GM18499 (cell line): ENCODE data around the gene ZMIZ2.
"Not testable (repeated sequence)": the region's sequence is repeated elsewhere in the genome, so short reads cannot be mapped to it uniquely, and the experiment has no call there.

Experiments used
- ATAC-seq: cut with Tn5 transposase; IDR thresholded peaks from one replicate; pipeline ENCODE4 v1.9.1; 2021; ENCODE audit warnings: moderate number of reproducible peaks; ENCODE audit not compliant: insufficient read depth, unreplicated experiment

The ZMIZ2 gene

GRCh38 chr7:44726250-44726649 lies 22.4 kb upstream of the ZMIZ2 start:
- not testable (repeated sequence) for ATAC-seq

DNA sequence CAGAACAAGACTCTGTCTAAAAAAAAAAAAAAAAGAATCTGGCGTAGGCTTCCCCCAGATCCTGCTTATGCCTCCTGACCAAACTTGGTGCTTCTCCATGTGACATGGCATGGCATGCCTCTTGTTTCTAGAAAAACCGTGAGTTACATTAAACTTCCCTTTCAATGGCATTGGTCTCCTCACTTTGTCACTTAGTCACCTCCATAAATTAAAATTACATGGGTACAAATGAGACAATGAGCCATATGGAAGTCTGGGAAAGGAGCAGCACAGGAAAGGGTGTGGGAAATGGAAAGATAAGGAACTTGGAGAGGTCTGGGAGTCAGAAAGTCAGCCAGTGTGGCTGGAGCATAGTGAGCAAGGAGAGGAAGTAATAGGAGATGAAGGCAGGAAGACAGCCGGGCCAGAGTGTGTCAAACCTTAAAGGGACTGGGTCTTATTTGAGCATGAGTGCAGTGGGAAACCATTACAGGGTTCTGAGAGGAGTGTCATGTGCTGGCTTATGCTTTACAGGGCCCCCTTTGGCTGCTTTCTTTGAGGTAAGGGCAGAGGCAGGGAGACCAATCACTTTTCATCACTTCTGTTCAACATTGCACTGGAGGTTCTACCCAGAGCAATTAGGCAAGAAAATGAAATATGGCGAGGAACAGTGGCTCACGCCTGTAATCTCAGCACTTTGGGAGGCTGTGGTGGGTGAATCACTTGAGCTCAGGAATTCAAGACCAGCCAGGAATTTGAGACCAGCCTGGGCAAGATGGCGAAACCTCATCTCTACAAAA lies 21.3 kb upstream of the ZMIZ2 start:
- ATAC-seq: no peak

DNA sequence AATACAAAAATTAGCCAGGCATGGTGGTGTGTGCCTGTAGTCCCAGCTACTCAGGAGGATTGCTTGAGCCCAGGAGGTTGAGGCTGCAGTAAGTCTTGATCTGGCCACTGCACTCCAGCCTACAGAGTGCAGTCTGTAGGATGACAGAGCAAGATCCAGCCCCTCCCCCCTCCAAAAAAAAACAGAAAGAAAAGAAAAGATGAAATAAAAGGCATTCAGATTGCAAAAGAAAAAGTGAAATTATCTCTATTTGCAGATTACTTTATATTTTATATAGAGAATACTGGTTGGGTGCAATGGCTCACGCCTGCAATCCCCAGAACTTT lies 20.7 kb upstream of the ZMIZ2 start:
- ATAC-seq: no peak

DNA sequence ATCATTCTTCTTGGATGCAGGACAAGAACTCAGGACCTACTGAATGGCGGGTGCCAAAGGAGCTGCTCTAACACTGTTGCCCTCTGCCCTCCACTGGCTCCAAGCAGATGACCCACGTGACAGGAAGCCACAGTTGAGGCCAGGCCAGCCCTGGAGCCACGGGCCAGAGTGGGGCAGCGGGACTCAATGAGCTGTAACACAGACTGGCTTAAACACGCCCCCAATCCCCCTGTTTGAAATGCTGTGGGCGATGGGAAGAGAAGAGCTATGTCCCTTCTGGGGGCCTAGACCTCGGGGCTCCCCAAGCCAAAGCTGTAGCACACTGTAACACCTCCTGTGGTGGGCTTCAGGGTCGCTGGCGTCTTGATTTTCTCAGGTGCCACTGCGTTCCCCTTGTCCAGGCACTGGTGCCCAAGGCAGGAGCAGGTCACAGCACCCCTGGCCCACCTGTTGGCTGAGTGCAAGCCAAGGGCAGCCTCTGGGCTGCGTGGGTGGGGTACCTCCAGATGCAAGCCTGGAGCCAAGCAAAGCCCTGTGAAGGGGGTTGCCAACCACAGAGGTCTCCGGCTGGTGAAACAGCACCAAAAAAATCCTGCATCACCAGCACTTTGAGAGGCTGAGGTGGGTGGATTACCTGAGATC lies 18.6 kb upstream of the ZMIZ2 start:
- no peak for ATAC-seq

- ATAC-seq: not testable (repeated sequence)
Measured at GRCh38 chr7:44732971-44733370, 15.7 kb upstream of the ZMIZ2 start.

GRCh38 chr7:44733708-44734481 lies 14.8 kb upstream of the ZMIZ2 start:
- ATAC-seq: no peak

GRCh38 chr7:44735403-44736165 lies 13.1 kb upstream of the ZMIZ2 start:
- no peak for ATAC-seq

DNA sequence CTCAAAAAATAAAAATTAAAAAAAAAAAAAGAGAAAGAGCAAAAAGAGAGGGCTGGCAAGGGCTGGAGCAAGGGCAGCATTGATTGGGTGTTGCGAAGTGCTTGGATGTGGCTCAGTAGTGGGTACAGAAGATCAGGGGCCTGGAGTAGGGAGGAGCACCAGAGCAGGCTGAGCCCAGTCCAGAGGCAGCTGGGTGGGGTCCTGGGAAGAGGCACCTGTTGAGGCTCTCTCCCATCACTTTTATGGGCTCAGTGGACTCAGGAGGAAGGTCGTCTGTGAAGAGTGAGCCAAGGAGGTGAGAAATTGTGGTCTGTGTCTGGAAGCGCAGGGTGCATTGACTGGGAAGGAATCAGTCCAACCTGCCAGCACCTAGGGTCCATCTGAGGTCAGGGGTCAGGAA lies 11.8 kb upstream of the ZMIZ2 start:
- ATAC-seq: no peak

GRCh38 chr7:44738051-44738723 lies 10.5 kb upstream of the ZMIZ2 start:
- ATAC-seq: no peak

DNA sequence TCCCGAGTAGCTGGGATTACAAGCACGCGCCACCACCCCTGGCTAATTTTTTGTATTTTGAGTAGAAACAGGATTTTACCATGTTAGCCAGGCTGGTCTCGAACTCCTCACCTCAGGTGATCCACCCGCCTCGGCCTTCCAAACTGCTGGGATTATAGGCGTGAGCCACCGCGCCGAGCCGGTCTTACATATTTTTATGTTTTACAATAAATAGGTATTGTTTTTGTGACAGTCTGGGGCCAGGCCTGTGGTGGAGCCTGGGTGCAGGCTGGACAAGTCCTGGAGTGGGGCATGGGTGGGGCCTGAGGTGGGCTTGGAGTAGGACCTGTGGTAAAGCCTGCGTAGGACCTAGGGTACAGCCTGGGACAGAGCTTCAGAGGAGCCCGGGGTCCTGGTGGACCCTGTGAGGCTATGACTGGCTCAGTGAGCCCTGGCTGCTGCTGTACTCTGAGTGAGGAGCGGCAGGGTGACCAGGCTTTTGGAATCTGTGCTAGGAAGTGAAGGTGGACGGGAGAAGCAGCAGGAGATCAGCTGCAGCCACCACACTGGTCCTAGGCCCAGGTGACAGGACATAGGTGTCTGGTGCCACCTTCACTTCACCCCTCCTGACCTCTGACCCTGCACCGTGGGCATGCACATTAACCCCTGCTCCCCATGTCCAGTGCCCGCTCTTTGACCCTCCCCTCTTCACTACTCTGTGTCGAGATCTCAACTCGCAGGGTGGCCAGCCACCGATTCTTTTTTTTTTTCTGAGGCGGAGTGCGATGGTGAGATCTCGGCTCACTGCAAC lies 9.6 kb upstream of the ZMIZ2 start:
- ATAC-seq: no peak

GRCh38 chr7:44740055-44740454 lies 8.6 kb upstream of the ZMIZ2 start:
- ATAC-seq: no peak

DNA sequence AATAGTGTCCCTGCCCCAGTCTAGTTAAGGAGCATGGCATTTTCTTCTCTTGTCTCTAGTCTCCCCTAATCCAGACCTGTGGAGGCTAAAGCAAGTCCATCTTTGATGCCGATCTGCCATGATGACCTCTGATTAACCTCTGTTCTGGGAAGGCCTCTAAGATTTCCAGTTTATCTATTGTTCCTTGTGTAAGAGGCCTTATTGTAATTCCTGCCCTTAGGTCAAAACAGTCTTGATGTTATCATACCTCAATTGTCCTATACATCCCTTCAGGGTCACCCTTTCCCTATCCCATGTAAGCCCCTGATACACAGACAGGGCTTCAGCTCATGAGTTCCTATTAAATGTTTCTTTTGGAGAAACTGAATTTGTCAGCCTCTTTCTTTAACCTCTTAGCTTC lies 4.9 kb upstream of the ZMIZ2 start:
- ATAC-seq: no peak

- no peak for ATAC-seq
Measured at GRCh38 chr7:44748948-44749731, 493 bp downstream of the ZMIZ2 start.

DNA sequence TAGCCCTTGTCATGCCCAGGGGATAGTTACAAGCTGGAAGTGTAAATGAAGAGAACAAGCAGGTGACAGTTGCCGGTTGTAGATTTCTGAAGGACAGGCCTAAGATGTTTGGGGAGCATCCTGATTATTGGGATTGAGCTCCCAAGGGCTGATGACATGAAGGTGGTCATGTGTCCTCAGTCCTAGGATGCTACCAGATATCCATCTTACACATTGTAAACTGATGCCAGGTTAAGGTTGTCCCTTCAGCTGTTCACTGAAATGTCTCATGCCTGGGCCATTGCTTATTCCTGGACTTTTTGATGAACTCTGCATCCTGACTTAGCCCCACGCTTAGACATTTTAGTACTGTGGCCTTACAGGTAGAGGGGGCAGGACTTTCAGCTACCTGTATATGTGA lies 1.3 kb downstream of the ZMIZ2 start:
- ATAC-seq: no peak

GRCh38 chr7:44750424-44750823 lies 1.8 kb downstream of the ZMIZ2 start:
- ATAC-seq: no peak

DNA sequence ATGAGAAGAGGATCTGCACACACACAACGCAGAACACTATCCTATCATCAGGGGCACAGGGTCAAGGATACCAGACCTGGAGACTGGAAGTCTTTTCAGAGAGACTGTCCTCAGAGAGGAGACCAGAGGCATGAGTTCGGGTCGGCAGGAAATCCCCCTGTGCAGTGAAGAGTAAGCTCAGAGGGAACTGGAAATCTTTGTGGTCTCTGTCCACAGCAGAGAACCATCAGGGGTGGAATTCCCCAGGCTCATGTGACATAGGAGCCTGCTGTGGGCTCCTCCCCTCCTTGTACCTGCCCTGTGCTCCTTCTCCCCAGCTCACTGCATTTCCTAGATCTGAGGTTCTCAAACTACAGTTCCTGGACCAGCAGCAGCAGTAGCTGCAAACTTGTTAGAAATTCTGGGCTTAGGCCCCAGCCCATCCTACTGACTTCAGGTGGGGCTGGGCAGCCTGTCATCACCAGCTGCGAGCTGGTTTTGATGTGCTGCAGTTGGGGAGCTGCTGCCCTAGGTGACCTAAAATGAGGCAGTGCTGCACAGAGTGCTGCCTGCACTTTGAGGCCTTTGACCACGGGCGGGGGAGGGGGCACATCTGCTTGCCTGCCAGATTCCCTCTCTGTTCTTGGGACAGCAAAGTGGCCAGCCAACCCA lies 2.4 kb downstream of the ZMIZ2 start:
- peak; percentile 65 for ATAC-seq

DNA sequence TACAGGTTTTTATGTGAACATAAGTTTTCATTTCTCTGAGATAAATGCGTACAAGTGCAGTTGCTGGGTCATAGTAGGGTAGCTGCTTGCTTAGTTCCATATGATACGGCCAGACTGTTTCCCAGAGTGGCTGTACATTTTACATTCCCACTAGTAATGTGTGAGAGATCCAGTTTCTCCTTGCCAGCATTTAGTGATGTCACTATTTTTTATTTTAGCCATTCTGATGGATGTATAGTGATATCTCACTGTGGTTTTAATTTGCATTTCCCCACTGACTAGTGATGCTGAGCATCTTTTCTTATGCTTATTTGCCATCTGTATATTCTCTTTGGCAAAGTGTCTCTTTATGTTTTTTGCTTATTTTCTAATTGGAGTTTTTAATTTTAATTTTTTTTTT lies 4.2 kb downstream of the ZMIZ2 start:
- ATAC-seq: no peak
